ENCODE results near the gene CTCFL. TPM values are rescaled to one million over a fixed set of nuclear protein-coding genes. Genes with fewer than 3 reads are reported as not detected.

Gene CTCFL
- total and polyA plus RNA-seq, 2 of the 13 experiments (the other 11 are each of a cell fraction or from before 2014, with no cell fraction given), result 0.04 TPM; not detected in 1

DNA sequence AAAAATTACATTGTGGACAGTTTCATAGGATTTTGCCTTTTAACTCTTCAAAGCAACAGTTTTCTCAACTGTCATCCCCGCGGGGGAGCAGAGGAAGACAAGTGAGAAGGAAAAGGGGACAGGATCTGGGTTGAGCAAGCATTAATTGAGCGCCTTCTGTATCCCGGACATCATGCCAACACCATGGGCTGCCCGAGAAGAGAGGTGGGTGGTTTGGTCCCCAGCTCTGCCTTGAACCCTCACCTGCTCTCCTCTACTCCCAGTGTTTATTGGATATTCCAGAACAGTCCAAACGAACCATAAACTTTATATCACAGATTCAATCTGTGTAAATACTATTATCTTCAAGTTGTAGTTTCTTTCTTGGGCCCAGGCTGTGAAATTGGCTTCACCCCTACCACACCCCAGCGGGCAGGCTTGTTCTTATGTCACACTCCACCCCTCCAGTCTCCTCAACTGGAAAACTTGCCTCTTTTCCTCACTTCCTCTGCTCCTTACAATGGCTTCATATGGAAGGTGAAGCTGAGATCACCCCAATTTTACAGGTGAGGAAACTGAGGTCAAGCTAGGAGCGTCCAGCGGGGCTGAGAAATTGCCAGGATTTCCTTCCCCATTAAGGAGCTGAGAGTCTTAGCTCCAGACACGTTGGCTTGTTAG lies 42.0 kb upstream of the CTCFL start (continued):
- TF ChIP-seq TMF1 (CRISPR knock-in tag; IDR thresholded peaks at IDR 0.05; ENCODE audit: low read depth) (peak; percentile 42; the same call in 1 of the 2 replicates), ZNF709 (CRISPR knock-in tag; IDR thresholded peaks at IDR 0.05) (no peak), ZMAT3 (CRISPR knock-in tag; conservative IDR thresholded peaks at IDR 0.05) (no peak; the same call in 1 of the 2 replicates), NR0B2 (CRISPR knock-in tag; IDR thresholded peaks at IDR 0.05) (no peak), SP1 (IDR thresholded peaks at IDR 0.05) (no peak), SP1 (CRISPR knock-in tag; IDR thresholded peaks at IDR 0.05) (no peak), HMGXB3 (CRISPR knock-in tag; IDR thresholded peaks at IDR 0.05; ENCODE audit: borderline replicate concordance) (no peak)

DNA sequence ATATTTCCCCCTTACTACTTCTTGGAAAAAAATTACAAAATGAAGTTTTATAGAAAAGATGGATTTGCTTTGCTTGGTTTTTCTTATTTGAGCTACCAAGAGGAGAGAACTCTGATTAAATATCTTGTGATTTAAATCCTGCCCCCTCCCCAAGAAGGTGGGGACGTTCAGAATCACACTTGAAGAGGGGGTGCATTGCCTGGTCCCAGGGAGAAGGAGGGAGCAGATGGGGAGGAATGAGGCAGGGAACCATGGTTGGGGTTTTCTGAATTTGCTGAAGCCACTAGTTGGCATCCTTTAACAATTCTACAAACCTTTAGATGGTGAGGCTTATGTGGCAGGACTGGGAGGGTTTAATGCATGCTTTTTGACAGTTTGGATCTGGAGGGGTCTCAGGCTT lies 41.5 kb upstream of the CTCFL start:
- Histone ChIP-seq H2AFZ (ENCODE audit: low read length) (no peak overlapping the region), H3K27me3 (ENCODE audit: control insufficient read depth in 1 of 2, insufficient read depth in 2 of 2, low read length in 2 of 2) (peaks cover 0 to 4% of the 10 kb centered on the region in 2 experiments; a peak in 3 of 5 replicates), H3K79me2 (ENCODE audit: insufficient read depth, low read length) (peaks cover 10% of the 10 kb centered on the region), H3K9me3 (ENCODE audit: low read length) (no peaks in the 10 kb centered on the region), H3K4me3 (replicated peaks in 1 of 3; ENCODE audit: insufficient read depth in 1 of 3, low read depth in 2 of 3, low read length in 3 of 3) (no peak overlapping the region), H3K4me2 (ENCODE audit: low read depth, low read length) (no peak overlapping the region), H3K27ac (ENCODE audit: extremely low read length, insufficient read depth, low read length) (no peak overlapping the region), H3K36me3 (replicated peaks in 1 of 2; ENCODE audit: control insufficient read depth in 1 of 2, insufficient read depth in 2 of 2, low read length in 2 of 2) (peaks cover 0 to 22% of the 10 kb centered on the region in 2 experiments; a peak in 2 of 5 replicates), H4K20me1 (ENCODE audit: insufficient read depth, low read length) (no peaks in the 10 kb centered on the region; the same call in 1 of the 2 replicates), H3K4me1 (ENCODE audit: insufficient read depth, low read length) (peaks cover 91% of the 10 kb centered on the region), H3K9ac (ENCODE audit: insufficient read depth, low read depth, low read length) (no peak overlapping the region)
- CTCF ChIA-PET (ENCODE audit: low intra/inter-chr PET ratio, low total read pairs), result no interaction called here
- TF ChIP-seq CEBPZ (IDR thresholded peaks at IDR 0.05; ENCODE audit: low read length) (0 out of 2 replicates have a peak, but pooled peaks have one; percentile 11), RELA (CRISPR knock-in tag; IDR thresholded peaks at IDR 0.05) (no peak), GABPA (IDR thresholded peaks at IDR 0.05; ENCODE audit: low read depth, low read length) (no peak), GABPA (CRISPR knock-in tag; IDR thresholded peaks at IDR 0.05; ENCODE audit: low read depth) (0 out of 2 replicates have a peak, but pooled peaks have one; percentile 4), POLR2AphosphoS5 (IDR thresholded peaks at IDR 0.05; ENCODE audit: low read depth, low read length) (peak; percentile 57; the same call in 1 of the 2 replicates), NFIC (IDR thresholded peaks at IDR 0.05; ENCODE audit: low read length) (0 out of 2 replicates have a peak, but pooled peaks have one; percentile 20), ZNF629 (CRISPR knock-in tag; conservative IDR thresholded peaks at IDR 0.05) (no peak), SSRP1 (CRISPR knock-in tag; IDR thresholded peaks at IDR 0.05) (peak; percentile 10; the same call in 1 of the 2 replicates)
- BruUV-seq (replicated peaks), result no TSS peak
- POLR2A ChIA-PET, result interaction anchor here (1.3 to 4.9 kb wide), 2 partner anchors 12 to 39 kb away, joined by 3 to 26 read pairs; no protein-coding TSS in a partner anchor
- no peak for ATAC-seq
- WGBS (ENCODE audit: low lambda C conversion rate), result 43% methylated on average over 1 of the region's 1 CpG
- in situ Hi-C loops (cut with HindIII; ENCODE audit: extremely low pct_ligation_motif_present, low pct_unique_long_range_greater_than_20kb) (no loop called here), intact Hi-C loops (cut with micrococcal nuclease; ENCODE audit: unreplicated experiment) (no loop called here)
- no peak for FAIRE-seq
- DNase-seq (ENCODE audit: low spot score), result no peak
